GM18526 (cell line): Measurements from ENCODE around the gene TMC1.

Experiments used
- POLR2A ChIP-seq: IDR thresholded peaks from 3 replicates; pipeline ENCODE4 v1.6.1; 2011; ENCODE audit not compliant: insufficient read length; ENCODE audit errors: extremely low read depth

The TMC1 gene

DNA sequence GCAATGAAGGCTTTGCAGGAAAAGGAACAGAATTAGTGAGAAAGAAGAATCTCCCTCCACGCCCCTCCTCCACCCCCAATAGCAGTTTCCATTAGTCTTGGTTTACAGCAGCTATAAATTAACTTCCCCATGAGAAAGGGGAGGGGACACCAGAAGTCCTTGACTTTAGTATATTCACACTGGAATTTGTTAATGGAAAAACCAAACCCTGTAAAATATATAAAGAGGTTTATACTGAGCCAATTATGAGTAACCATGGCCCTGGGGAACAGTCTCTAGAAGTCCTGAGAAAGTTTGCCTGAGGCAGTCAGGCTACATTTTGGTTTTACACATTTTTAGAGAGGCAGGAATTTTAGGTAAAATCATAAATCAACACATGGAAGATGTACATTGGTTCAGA is 342.9 kb downstream of the TMC1 start:
- TF ChIP-seq POLR2A = no peak

- TF ChIP-seq POLR2A = no peak
Measured at GRCh38 chr9:72871685-72872084, 350.3 kb downstream of the TMC1 start.

- TF ChIP-seq POLR2A = no peak
Measured at GRCh38 chr9:72872718-72873117, 351.3 kb downstream of the TMC1 start.

DNA sequence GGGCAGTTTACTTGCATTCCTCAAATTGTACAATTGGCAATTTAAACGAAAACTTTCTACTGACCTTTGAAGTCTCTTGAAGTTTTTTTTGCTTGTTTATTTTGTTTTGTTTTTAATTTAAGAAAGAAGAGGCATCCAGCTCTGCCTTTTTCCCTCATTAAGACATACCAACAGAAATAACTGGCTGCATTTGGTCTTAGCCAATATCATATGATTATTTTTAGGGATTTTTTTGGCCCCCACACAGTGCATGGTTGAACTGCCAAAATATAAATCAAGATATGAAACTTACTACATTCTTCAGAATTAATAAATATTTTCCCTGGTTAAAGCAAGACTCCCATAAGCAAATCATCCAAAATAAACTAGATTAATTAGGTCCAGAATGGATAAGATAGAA is 352.0 kb downstream of the TMC1 start:
- no peak for TF ChIP-seq POLR2A

GRCh38 chr9:72874344-72874743 is 352.9 kb downstream of the TMC1 start:
- no peak for TF ChIP-seq POLR2A

DNA sequence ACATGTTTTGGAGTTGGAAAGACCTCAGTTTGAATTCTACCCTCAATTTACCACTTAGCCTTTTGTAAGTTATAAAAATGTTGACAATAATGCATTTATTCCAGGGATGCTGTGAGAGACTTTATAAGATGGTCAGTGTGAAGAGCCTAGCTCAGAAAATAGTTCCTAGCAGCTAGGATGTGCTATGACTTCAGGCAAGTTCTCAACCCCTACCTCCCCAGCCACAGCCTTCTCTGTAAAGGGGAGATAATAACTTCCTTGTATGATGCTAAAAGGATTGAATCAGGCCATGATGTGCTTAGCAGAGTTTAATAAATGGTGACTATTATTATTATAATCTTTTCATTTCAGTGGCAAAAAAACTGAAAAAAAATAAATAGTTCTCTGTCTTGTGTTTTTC is 353.8 kb downstream of the TMC1 start:
- no peak for TF ChIP-seq POLR2A

- TF ChIP-seq POLR2A = no peak
Measured at GRCh38 chr9:72880821-72881220, 359.4 kb downstream of the TMC1 start.

DNA sequence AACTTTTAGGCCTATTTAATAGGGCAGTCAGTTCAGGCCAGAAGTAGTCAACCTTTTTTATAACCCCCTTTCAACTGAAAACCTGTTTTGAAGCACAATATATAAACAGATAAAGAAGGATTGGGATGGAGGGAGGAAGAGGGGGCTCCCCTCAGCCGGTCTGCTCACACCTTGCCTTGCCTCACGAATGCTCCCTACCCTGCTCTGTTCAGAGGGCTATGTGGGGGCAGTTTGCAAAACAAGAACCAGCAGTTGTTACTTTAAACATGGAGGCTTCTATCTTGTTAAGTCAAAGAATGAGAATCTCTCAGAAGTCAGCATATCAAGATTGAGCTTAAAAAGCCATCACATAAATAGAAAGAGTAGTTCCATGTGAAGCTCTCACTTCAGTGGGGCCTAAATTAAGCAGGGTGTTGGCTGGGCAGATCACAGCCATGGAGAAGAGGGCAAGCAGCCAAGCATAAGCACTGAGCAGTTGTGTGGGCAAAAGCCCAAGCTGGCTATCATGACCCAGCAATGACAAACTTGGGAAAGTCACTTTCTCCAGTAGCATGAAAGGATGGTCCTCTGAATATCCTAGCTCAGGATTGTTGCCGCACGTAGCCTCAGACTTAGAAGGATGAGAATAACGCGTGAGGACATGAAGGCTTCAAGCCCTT is 360.8 kb downstream of the TMC1 start:
- no peak for TF ChIP-seq POLR2A

DNA sequence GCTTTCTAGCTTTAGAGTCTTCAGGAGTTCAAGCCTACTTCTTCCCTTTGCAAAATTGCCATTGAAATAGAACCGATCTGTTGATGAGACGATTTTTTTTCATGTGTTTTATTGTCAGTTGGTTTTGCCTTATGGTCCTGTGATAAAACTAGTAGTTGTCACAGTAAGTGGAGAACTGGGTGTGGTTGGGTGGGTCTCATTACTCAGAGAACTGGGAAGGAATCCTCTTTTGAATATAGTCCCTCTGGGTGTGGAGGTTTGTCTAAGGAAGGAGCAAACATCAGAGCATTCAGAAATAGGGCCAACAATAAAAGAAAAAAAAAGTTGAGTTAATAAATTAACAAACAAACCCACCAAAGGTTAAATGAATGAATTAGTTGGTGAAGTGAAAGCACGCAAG is 362.5 kb downstream of the TMC1 start:
- no peak for TF ChIP-seq POLR2A

DNA sequence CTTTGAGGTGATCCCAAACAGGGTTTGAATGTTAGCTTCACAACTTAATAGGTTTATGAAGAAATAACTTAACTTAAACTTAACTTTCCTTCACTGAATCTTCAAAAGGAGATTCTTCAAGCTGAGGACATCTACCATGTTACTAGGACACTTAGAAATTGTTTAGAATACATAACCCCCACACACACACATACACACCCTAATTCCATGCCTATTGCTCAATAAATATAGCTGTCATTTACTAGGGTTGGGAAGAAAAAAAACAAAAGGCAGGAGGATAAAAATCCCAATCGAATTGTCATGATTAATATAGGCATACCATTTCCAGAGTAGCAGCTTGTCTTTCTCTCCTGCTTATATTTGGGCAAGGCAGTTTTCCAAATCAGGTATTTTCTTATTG is 363.1 kb downstream of the TMC1 start:
- no peak for TF ChIP-seq POLR2A
